ENCODE data around the gene TCIRG1. TPM values are rescaled to one million over a fixed set of nuclear protein-coding genes. Genes with fewer than 3 reads are reported as not detected.

Gene TCIRG1
- total RNA-seq, 4 donors from 2014 or later = 61.6 to 124 (median 81.4) TPM

- no peak overlapping the region for H3K4me3 ChIP-seq
- H3K27ac ChIP-seq (replicated peaks in 1 of 4) = no peak overlapping the region
- intact Hi-C loops (cut with DNase I) = no loop called here
- TF ChIP-seq EP300 (IDR thresholded peaks at IDR 0.05) (no peak), POLR2AphosphoS5 (IDR thresholded peaks at IDR 0.05) (no peak), POLR2A (IDR thresholded peaks at IDR 0.05; ENCODE audit: low read depth) (no peak), CTCF (IDR thresholded peaks at IDR 0.05) (no peak)
- H3K36me3 ChIP-seq = peaks cover 55 to 99% (median 92%) of the 10 kb centered on the region in 4 donors
- H3K4me1 ChIP-seq = no peaks in the 10 kb centered on the region
- DNase-seq (ENCODE audit: extremely low spot score) = no peak
- H3K9me3 ChIP-seq = no peaks in the 10 kb centered on the region
- WGBS = 92% methylated on average over 5 of the region's 5 CpGs
- H3K27me3 ChIP-seq = no peaks in the 10 kb centered on the region
Observed at GRCh38 chr11:68067991-68068390, 29.2 kb downstream of the TCIRG1 start.

- TF ChIP-seq CTCF (IDR thresholded peaks at IDR 0.05) (no peak), EP300 (IDR thresholded peaks at IDR 0.05) (no peak), POLR2AphosphoS5 (IDR thresholded peaks at IDR 0.05) (no peak), POLR2A (IDR thresholded peaks at IDR 0.05; ENCODE audit: low read depth) (no peak)
- Histone ChIP-seq H3K36me3 (peaks cover 38 to 82% (median 68%) of the 10 kb centered on the region in 4 donors), H3K9me3 (no peaks in the 10 kb centered on the region), H3K27ac (replicated peaks in 1 of 4) (no peak overlapping the region), H3K27me3 (no peaks in the 10 kb centered on the region), H3K4me1 (no peaks in the 10 kb centered on the region), H3K4me3 (no peak overlapping the region)
- 86% methylated on average over 3 of the region's 3 CpGs for WGBS
- DNase-seq (ENCODE audit: extremely low spot score) = no peak
- intact Hi-C loops (cut with DNase I) = no loop called here
Observed at GRCh38 chr11:68071281-68072048, 32.6 kb downstream of the TCIRG1 start.

GRCh38 chr11:68074584-68075352 lies 35.9 kb downstream of the TCIRG1 start:
- DNase-seq (ENCODE audit: extremely low spot score) = no peak
- TF ChIP-seq POLR2AphosphoS5 (IDR thresholded peaks at IDR 0.05) (no peak), POLR2A (IDR thresholded peaks at IDR 0.05; ENCODE audit: low read depth) (no peak), CTCF (IDR thresholded peaks at IDR 0.05) (no peak), EP300 (IDR thresholded peaks at IDR 0.05) (no peak)
- no peaks in the 10 kb centered on the region for H3K4me1 ChIP-seq
- intact Hi-C loops (cut with DNase I) = no loop called here
- H3K4me3 ChIP-seq = no peak overlapping the region
- no peaks in the 10 kb centered on the region for H3K9me3 ChIP-seq
- no peaks in the 10 kb centered on the region for H3K27me3 ChIP-seq
- 89% methylated on average over 10 of the region's 10 CpGs for WGBS
- H3K27ac ChIP-seq (replicated peaks in 1 of 4) = no peak overlapping the region
- H3K36me3 ChIP-seq = peaks cover 17 to 67% (median 36%) of the 10 kb centered on the region in 4 donors

GRCh38 chr11:68076371-68077042 lies 37.7 kb downstream of the TCIRG1 start:
- peaks cover 0 to 1% (median 0%) of the 10 kb centered on the region in 4 donors for H3K4me1 ChIP-seq
- H3K4me3 ChIP-seq = no peak overlapping the region
- H3K27me3 ChIP-seq = no peaks in the 10 kb centered on the region
- H3K36me3 ChIP-seq = peaks cover 9 to 67% (median 29%) of the 10 kb centered on the region in 4 donors
- DNase-seq (ENCODE audit: extremely low spot score) = no peak
- TF ChIP-seq CTCF (IDR thresholded peaks at IDR 0.05) (peak in 2 of 3 experiments; percentile 5 to 7), EP300 (IDR thresholded peaks at IDR 0.05) (no peak)
- intact Hi-C loops (cut with DNase I) = no loop called here
- no peaks in the 10 kb centered on the region for H3K9me3 ChIP-seq
- 80% methylated on average over 11 of the region's 11 CpGs for WGBS
- H3K27ac ChIP-seq (replicated peaks in 1 of 4) = no peak overlapping the region
